Measurements from ENCODE around the gene BBOX1.

The BBOX1 gene

GRCh38 chr11:27064086-27064485 lies 23.5 kb downstream of the BBOX1 start:
- no peak for DNase-seq (ENCODE audit: extremely low spot score)
- ChIA-PET POLR2A (no interaction called here), CTCF (interaction anchor here (1.8 kb wide), 1 partner anchor 11 kb away, joined by 4 read pairs; no protein-coding TSS in a partner anchor)
- TF ChIP-seq FOXA1 (IDR thresholded peaks at IDR 0.05): no peak
- TF ChIP-seq ELF4 (IDR thresholded peaks at IDR 0.05): no peak
- TF ChIP-seq SP1 (IDR thresholded peaks at IDR 0.05): no peak
- no peak for TF ChIP-seq LEF1 (IDR thresholded peaks at IDR 0.05; ENCODE audit: borderline replicate concordance)
- TF ChIP-seq TARDBP (IDR thresholded peaks at IDR 0.05): no peak
- TF ChIP-seq FOXK2 (IDR thresholded peaks at IDR 0.05): no peak
- no peak for TF ChIP-seq ARNT (IDR thresholded peaks at IDR 0.05)
- no peak for TF ChIP-seq SUZ12 (IDR thresholded peaks at IDR 0.05)
- no peak for TF ChIP-seq PKNOX1 (IDR thresholded peaks at IDR 0.05)
- no peak for TF ChIP-seq FOXM1 (IDR thresholded peaks at IDR 0.05; ENCODE audit: borderline replicate concordance)
- no peak for TF ChIP-seq HDGF (IDR thresholded peaks at IDR 0.05; ENCODE audit: borderline replicate concordance)
- no peak for TF ChIP-seq CTBP1 (IDR thresholded peaks at IDR 0.05; ENCODE audit: borderline replicate concordance)
- no peak for TF ChIP-seq ZNF384 (IDR thresholded peaks at IDR 0.05)
- TF ChIP-seq L3MBTL2 (conservative IDR thresholded peaks at IDR 0.05): no peak
- TF ChIP-seq BHLHE40 (IDR thresholded peaks at IDR 0.05; ENCODE audit: borderline replicate concordance): no peak
- TF ChIP-seq NFRKB (IDR thresholded peaks at IDR 0.05): no peak

- TF ChIP-seq SP1 (IDR thresholded peaks at IDR 0.05): no peak
- TF ChIP-seq FOXA1 (IDR thresholded peaks at IDR 0.05): no peak
- TF ChIP-seq HDGF (IDR thresholded peaks at IDR 0.05; ENCODE audit: borderline replicate concordance): no peak
- no peak for TF ChIP-seq ELF4 (IDR thresholded peaks at IDR 0.05)
- no peak for TF ChIP-seq NFRKB (IDR thresholded peaks at IDR 0.05)
- TF ChIP-seq SUZ12 (IDR thresholded peaks at IDR 0.05): no peak
- ChIA-PET POLR2A (interaction anchor here (0.6 kb wide), 1 partner anchor 34 kb away, joined by 3 read pairs; no protein-coding TSS in a partner anchor), CTCF (interaction anchor here (1.2 kb wide), 1 partner anchor 11 kb away, joined by 4 read pairs; no protein-coding TSS in a partner anchor)
- DNase-seq (ENCODE audit: extremely low spot score): no peak
Measured at GRCh38 chr11:27075192-27075591, 34.6 kb downstream of the BBOX1 start.

GRCh38 chr11:27075655-27076054 lies 35.0 kb downstream of the BBOX1 start:
- ChIA-PET CTCF (interaction anchor here (0.7 to 1.2 kb wide), 2 partner anchors 12 to 92 kb away, joined by 3 to 4 read pairs; no protein-coding TSS in a partner anchor), POLR2A (interaction anchor here (0.6 kb wide), 1 partner anchor 33 kb away, joined by 3 read pairs; no protein-coding TSS in a partner anchor)
- TF ChIP-seq PKNOX1 (IDR thresholded peaks at IDR 0.05) (no peak), CTBP1 (IDR thresholded peaks at IDR 0.05; ENCODE audit: borderline replicate concordance) (no peak), ELF4 (IDR thresholded peaks at IDR 0.05) (no peak), FOXM1 (IDR thresholded peaks at IDR 0.05; ENCODE audit: borderline replicate concordance) (no peak), HDGF (IDR thresholded peaks at IDR 0.05; ENCODE audit: borderline replicate concordance) (no peak), TARDBP (IDR thresholded peaks at IDR 0.05) (no peak), FOXK2 (IDR thresholded peaks at IDR 0.05) (no peak), ARNT (IDR thresholded peaks at IDR 0.05) (no peak), SUZ12 (IDR thresholded peaks at IDR 0.05) (no peak), L3MBTL2 (conservative IDR thresholded peaks at IDR 0.05) (no peak), BHLHE40 (IDR thresholded peaks at IDR 0.05; ENCODE audit: borderline replicate concordance) (no peak), SP1 (IDR thresholded peaks at IDR 0.05) (no peak), LEF1 (IDR thresholded peaks at IDR 0.05; ENCODE audit: borderline replicate concordance) (no peak), FOXA1 (IDR thresholded peaks at IDR 0.05) (no peak), NFRKB (IDR thresholded peaks at IDR 0.05) (no peak), ZNF384 (IDR thresholded peaks at IDR 0.05) (no peak)
- DNase-seq (ENCODE audit: extremely low spot score): no peak

GRCh38 chr11:27076121-27076589 lies 35.5 kb downstream of the BBOX1 start:
- CTCF ChIA-PET: interaction anchor here (0.6 to 0.7 kb wide), 2 partner anchors 54 to 91 kb away, joined by 3 read pairs; no protein-coding TSS in a partner anchor

GRCh38 chr11:27081056-27081455 lies 40.4 kb downstream of the BBOX1 start:
- POLR2A ChIA-PET: no interaction called here
- DNase-seq (ENCODE audit: extremely low spot score): no peak
- TF ChIP-seq NFRKB (IDR thresholded peaks at IDR 0.05) (no peak), PKNOX1 (IDR thresholded peaks at IDR 0.05) (no peak), SUZ12 (IDR thresholded peaks at IDR 0.05) (no peak), TARDBP (IDR thresholded peaks at IDR 0.05) (no peak), LEF1 (IDR thresholded peaks at IDR 0.05; ENCODE audit: borderline replicate concordance) (no peak), ZNF384 (IDR thresholded peaks at IDR 0.05) (no peak), L3MBTL2 (conservative IDR thresholded peaks at IDR 0.05) (no peak), SP1 (IDR thresholded peaks at IDR 0.05) (no peak), CTBP1 (IDR thresholded peaks at IDR 0.05; ENCODE audit: borderline replicate concordance) (no peak), HDGF (IDR thresholded peaks at IDR 0.05; ENCODE audit: borderline replicate concordance) (no peak)
- CTCF ChIA-PET: no interaction called here

More at GRCh38 chr11:27076121-27076589, 35.5 kb downstream of the BBOX1 start:
- no peak for DNase-seq (ENCODE audit: extremely low spot score)
- no peak for TF ChIP-seq FOXK2 (IDR thresholded peaks at IDR 0.05)
- TF ChIP-seq LEF1 (IDR thresholded peaks at IDR 0.05; ENCODE audit: borderline replicate concordance): no peak
- no peak for TF ChIP-seq BHLHE40 (IDR thresholded peaks at IDR 0.05; ENCODE audit: borderline replicate concordance)
- no peak for TF ChIP-seq SUZ12 (IDR thresholded peaks at IDR 0.05)
- TF ChIP-seq PKNOX1 (IDR thresholded peaks at IDR 0.05): peak; percentile 46; the same call in 1 of the 2 replicates
- POLR2A ChIA-PET: no interaction called here

- no peak for DNase-seq (ENCODE audit: extremely low spot score)
- TF ChIP-seq FOXA1 (IDR thresholded peaks at IDR 0.05) (no peak), L3MBTL2 (conservative IDR thresholded peaks at IDR 0.05) (no peak), BHLHE40 (IDR thresholded peaks at IDR 0.05; ENCODE audit: borderline replicate concordance) (no peak), ARNT (IDR thresholded peaks at IDR 0.05) (no peak), LEF1 (IDR thresholded peaks at IDR 0.05; ENCODE audit: borderline replicate concordance) (no peak), SP1 (IDR thresholded peaks at IDR 0.05) (no peak), TARDBP (IDR thresholded peaks at IDR 0.05) (no peak), SUZ12 (IDR thresholded peaks at IDR 0.05) (no peak), ELF4 (IDR thresholded peaks at IDR 0.05) (no peak), PKNOX1 (IDR thresholded peaks at IDR 0.05) (no peak)
- ChIA-PET POLR2A (no interaction called here), CTCF (no interaction called here)
Measured at GRCh38 chr11:27083241-27083640, 42.6 kb downstream of the BBOX1 start.

Data from HEK293T (cell line).